MM.1S (cell line): ENCODE results near the gene AGPS.

ENCODE experiments used
- DNase-seq: peaks from one replicate; pipeline ENCODE4 v3.0.0-alpha.2; 2015
- H2AFZ ChIP-seq: fragments of 300-600 bp; sonication (generic); 2 replicates; pipeline ENCODE4 v1.6.0; 2016; ENCODE audit warnings: antibody characterized with exemption, low read length
- H3F3A ChIP-seq: fragments of 300-600 bp; sonication (generic); 2 replicates; pipeline ENCODE4 v1.6.1; 2016; ENCODE audit warnings: mild to moderate bottlenecking, antibody characterized with exemption, low read length, moderate library complexity, mixed read lengths; ENCODE audit not compliant: insufficient read depth
- H3K27ac ChIP-seq: fragments of 300-600 bp; sonication (generic); 2 replicates; pipeline ENCODE4 v1.5.1; 2016; ENCODE audit warnings: mild to moderate bottlenecking, low read length
- H3K27me3 ChIP-seq: fragments of 300-600 bp; sonication (generic); replicated peaks from 2 replicates; pipeline ENCODE4 v1.6.0; 2016; ENCODE audit warnings: low read length; ENCODE audit not compliant: insufficient read depth
- H3K36me3 ChIP-seq: fragments of 300-600 bp; sonication (generic); replicated peaks from 2 replicates; pipeline ENCODE4 v1.6.1; 2016; ENCODE audit warnings: mild to moderate bottlenecking, low read length, mixed read lengths; ENCODE audit not compliant: insufficient read depth
- H3K4me1 ChIP-seq: fragments of 300-600 bp; sonication (generic); 2 replicates; pipeline ENCODE4 v1.6.1; 2016; ENCODE audit warnings: low read length, mixed read lengths
- H3K4me2 ChIP-seq: fragments of 300-600 bp; sonication (generic); 2 replicates; pipeline ENCODE4 v1.6.0; 2016; ENCODE audit warnings: low read depth, low read length
- H3K4me3 ChIP-seq: fragments of 300-600 bp; sonication (generic); 2 replicates; pipeline ENCODE4 v1.5.1; 2016; ENCODE audit warnings: low read length, mixed read lengths
- H3K79me2 ChIP-seq: fragments of 300-600 bp; sonication (generic); 2 replicates; pipeline ENCODE4 v1.6.1; 2016; ENCODE audit warnings: mixed run types, low read length, mixed read lengths
- H3K9ac ChIP-seq: fragments of 300-600 bp; sonication (generic); 2 replicates; pipeline ENCODE4 v1.6.1; 2016; ENCODE audit warnings: low read length, mixed read lengths
- H3K9me2 ChIP-seq: fragments of 300-600 bp; sonication (generic); replicated peaks from 2 replicates; pipeline ENCODE4 v1.6.1; 2016; ENCODE audit warnings: mild to moderate bottlenecking, low read length, mixed read lengths; ENCODE audit not compliant: insufficient read depth
- H3K9me3 ChIP-seq: fragments of 300-600 bp; sonication (generic); replicated peaks from 2 replicates; pipeline ENCODE4 v1.6.1; 2016; ENCODE audit warnings: mild to moderate bottlenecking, low read length, mixed read lengths; ENCODE audit not compliant: insufficient read depth
- H4K20me1 ChIP-seq: fragments of 300-600 bp; sonication (generic); 2 replicates; pipeline ENCODE4 v1.6.1; 2016; ENCODE audit warnings: mild to moderate bottlenecking, low read length, moderate library complexity, mixed read lengths; ENCODE audit not compliant: insufficient read depth
- EZH2 ChIP-seq: fragments of 300-600 bp; sonication (generic); optimal IDR thresholded peaks from 2 replicates; pipeline ENCODE3; 2017; ENCODE audit warnings: low read depth, mild to moderate bottlenecking, antibody characterized with exemption, low read length, mixed read lengths
- EZH2phosphoT487 ChIP-seq: fragments of 300-600 bp; sonication (generic); IDR thresholded peaks from 2 replicates; pipeline ENCODE4 v1.6.1; 2018; ENCODE audit warnings: antibody characterized with exemption, low read length
- TF ChIP-seq, protein P1 (sequence below): fragments of 300-600 bp; sonication (generic); IDR thresholded peaks from 2 replicates; pipeline ENCODE4 v1.5.1; 2016; ENCODE audit warnings: antibody characterized with exemption, low read length, mixed read lengths

AGPS gene

DNA sequence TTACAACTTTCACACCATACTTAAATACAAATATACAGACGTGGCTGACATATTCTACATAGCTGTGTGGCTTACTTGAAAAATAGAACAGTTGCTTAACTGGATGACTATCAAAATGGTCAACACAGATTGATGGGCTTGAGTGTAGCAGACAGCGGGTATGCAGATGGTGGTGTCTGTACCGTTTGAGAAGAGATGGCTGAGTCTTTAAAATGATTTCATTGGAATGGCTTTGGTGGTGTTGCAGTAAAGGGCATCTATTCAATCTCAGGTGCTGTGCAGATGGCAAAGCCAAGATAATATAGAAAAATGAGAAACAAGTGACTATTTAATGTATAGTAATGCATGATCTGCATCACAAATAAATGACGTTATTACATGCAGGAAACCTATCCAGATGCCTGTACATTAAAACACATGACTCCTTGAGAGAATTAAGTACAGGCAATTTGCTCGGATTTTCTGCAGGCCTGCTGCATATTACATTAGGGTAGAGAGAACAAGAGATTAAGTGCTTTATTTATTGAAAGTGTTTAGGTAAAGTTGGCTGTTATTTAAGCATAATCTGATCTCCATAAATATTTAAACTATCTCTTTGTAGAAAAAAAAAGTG lies 68.5 kb downstream of the AGPS start:
- no peak overlapping the region for H3K4me2 ChIP-seq
- no peak overlapping the region for H3K9ac ChIP-seq
- no peaks in the 10 kb centered on the region for H3K27me3 ChIP-seq
- H3K4me3 ChIP-seq: no peak overlapping the region
- no peaks in the 10 kb centered on the region for H3K4me1 ChIP-seq
- no peak overlapping the region for H3K27ac ChIP-seq
- no peaks in the 10 kb centered on the region for H3K9me2 ChIP-seq
- no peaks in the 10 kb centered on the region for H3K9me3 ChIP-seq
- H3K36me3 ChIP-seq: no peaks in the 10 kb centered on the region
- TF ChIP-seq EZH2phosphoT487 (no peak), EZH2 (no peak)
- H3K79me2 ChIP-seq: no peaks in the 10 kb centered on the region
- H4K20me1 ChIP-seq: no peaks in the 10 kb centered on the region
- no peaks in the 10 kb centered on the region for H3F3A ChIP-seq
- H2AFZ ChIP-seq: no peak overlapping the region
- DNase-seq: no peak

DNA sequence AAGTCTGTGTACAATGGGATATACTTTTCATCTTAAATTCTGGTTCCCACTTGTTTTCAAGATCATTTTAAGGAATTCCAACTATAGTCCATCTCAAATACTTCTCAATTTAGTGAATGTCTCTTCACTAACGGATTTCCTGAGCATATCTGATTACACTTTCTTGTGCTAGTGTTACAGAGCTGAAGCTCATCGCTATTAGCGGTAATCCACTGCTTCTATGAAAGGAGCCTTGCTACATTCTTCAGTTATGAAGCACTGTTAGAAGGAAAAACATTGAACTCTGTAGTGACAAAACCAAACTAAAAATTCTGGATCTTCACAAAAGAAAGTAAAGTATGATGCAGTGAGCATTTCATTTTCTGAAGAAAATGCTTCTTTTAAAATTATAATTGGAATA lies 72.0 kb downstream of the AGPS start:
- Histone ChIP-seq H4K20me1 (no peaks in the 10 kb centered on the region), H3K4me2 (no peak overlapping the region), H3F3A (no peaks in the 10 kb centered on the region), H3K79me2 (no peaks in the 10 kb centered on the region), H3K36me3 (no peaks in the 10 kb centered on the region), H3K27me3 (no peaks in the 10 kb centered on the region), H3K9ac (no peak overlapping the region), H3K4me1 (no peaks in the 10 kb centered on the region), H2AFZ (no peak overlapping the region), H3K9me3 (no peaks in the 10 kb centered on the region), H3K27ac (no peak overlapping the region), H3K9me2 (no peaks in the 10 kb centered on the region), H3K4me3 (no peak overlapping the region)
- TF ChIP-seq, protein P1, sequence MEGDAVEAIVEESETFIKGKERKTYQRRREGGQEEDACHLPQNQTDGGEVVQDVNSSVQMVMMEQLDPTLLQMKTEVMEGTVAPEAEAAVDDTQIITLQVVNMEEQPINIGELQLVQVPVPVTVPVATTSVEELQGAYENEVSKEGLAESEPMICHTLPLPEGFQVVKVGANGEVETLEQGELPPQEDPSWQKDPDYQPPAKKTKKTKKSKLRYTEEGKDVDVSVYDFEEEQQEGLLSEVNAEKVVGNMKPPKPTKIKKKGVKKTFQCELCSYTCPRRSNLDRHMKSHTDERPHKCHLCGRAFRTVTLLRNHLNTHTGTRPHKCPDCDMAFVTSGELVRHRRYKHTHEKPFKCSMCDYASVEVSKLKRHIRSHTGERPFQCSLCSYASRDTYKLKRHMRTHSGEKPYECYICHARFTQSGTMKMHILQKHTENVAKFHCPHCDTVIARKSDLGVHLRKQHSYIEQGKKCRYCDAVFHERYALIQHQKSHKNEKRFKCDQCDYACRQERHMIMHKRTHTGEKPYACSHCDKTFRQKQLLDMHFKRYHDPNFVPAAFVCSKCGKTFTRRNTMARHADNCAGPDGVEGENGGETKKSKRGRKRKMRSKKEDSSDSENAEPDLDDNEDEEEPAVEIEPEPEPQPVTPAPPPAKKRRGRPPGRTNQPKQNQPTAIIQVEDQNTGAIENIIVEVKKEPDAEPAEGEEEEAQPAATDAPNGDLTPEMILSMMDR: no peak
- TF ChIP-seq EZH2phosphoT487 (no peak), EZH2 (no peak)
- DNase-seq: no peak

DNA sequence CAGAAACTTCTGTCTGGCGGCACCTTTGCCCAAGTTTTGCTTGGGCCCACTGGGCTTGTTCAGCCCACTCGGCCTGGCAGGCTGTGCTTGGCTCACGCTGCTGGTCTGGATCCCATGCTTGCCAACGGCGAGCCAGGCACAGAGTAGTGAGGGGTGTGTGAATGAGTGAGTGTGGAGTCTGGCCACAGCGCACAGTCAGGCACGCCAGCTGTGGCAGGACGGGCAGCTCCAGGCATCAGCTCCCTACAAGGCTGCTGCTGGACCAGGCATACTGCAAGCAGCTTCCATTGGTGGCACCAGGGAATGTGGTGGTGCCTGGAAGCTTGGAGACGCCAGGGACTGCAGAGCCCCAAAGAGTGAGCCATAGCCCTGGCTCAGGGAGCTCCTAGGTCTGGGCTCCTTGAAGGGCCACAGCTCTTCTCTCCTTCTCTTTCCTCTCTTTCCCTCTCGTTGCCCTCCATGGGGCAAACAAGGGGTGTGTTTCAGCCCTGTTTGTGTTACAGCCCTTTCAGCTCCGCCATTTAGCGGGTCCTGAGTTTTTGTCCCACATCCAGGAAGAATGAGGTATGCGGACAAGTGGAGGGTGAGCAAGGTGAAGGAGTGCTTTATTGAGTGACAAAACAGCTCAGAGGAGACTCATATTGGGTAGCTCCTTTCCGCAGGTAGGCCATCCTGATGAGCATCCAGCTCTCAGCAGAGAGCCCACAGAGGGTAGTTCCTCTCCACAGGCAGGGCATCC lies 73.0 kb downstream of the AGPS start:
- no peaks in the 10 kb centered on the region for H3K27me3 ChIP-seq
- H3K4me2 ChIP-seq: no peak overlapping the region
- no peak overlapping the region for H3K9ac ChIP-seq
- no peaks in the 10 kb centered on the region for H3K9me3 ChIP-seq
- H3K4me1 ChIP-seq: no peaks in the 10 kb centered on the region
- no peaks in the 10 kb centered on the region for H3K9me2 ChIP-seq
- no peaks in the 10 kb centered on the region for H4K20me1 ChIP-seq
- H2AFZ ChIP-seq: no peak overlapping the region
- no peak overlapping the region for H3K4me3 ChIP-seq
- no peak for DNase-seq
- TF ChIP-seq, protein P1: no peak
- no peak for TF ChIP-seq EZH2phosphoT487
- TF ChIP-seq EZH2: no peak
- H3K79me2 ChIP-seq: no peaks in the 10 kb centered on the region
- no peaks in the 10 kb centered on the region for H3K36me3 ChIP-seq
- no peak overlapping the region for H3K27ac ChIP-seq
- no peaks in the 10 kb centered on the region for H3F3A ChIP-seq
